ENCODE results near the gene INS.
A peak's percentile ranks its signal among the peaks of the same experiment; 100 is the strongest.

Gene INS

GRCh38 chr11:2164081-2164480, 3.1 kb upstream of the INS start:
- DNase-seq: no peak

- no peak for DNase-seq
These were observed 2.5 kb upstream of the INS start for GRCh38 chr11:2163428-2163978.

- DNase-seq: no peak
These were observed 1.2 kb downstream of the INS start for GRCh38 chr11:2159536-2160413.

- DNase-seq: no peak
These were observed 2.0 kb downstream of the INS start for GRCh38 chr11:2158966-2159365.

GRCh38 chr11:2158296-2158737, 2.7 kb downstream of the INS start:
- DNase-seq: no peak

GRCh38 chr11:2157294-2158040, 3.5 kb downstream of the INS start:
- no peak for DNase-seq

- peak; percentile 58 for DNase-seq
These were observed 4.4 kb downstream of the INS start for GRCh38 chr11:2156416-2157182.

- no peak for DNase-seq
These were observed 5.5 kb downstream of the INS start for GRCh38 chr11:2155511-2155910.

GRCh38 chr11:2154889-2155288, 6.1 kb downstream of the INS start:
- no peak for DNase-seq

- no peak for DNase-seq
These were observed 6.8 kb downstream of the INS start for GRCh38 chr11:2154195-2154585.

GRCh38 chr11:2153581-2154194, 7.3 kb downstream of the INS start:
- DNase-seq: no peak

- DNase-seq: peak; percentile 79
These were observed 9.3 kb downstream of the INS start for GRCh38 chr11:2151500-2152257.

- no peak for DNase-seq
These were observed 10.9 kb downstream of the INS start for GRCh38 chr11:2149864-2150847.

- DNase-seq: no peak
These were observed 11.5 kb downstream of the INS start for GRCh38 chr11:2149460-2149859.

GRCh38 chr11:2148595-2148994, 12.4 kb downstream of the INS start:
- DNase-seq: no peak

GRCh38 chr11:2147391-2147790, 13.6 kb downstream of the INS start:
- DNase-seq: no peak

GRCh38 chr11:2146051-2146450, 15.0 kb downstream of the INS start:
- no peak for DNase-seq

GRCh38 chr11:2144544-2145248, 16.3 kb downstream of the INS start:
- no peak for DNase-seq

- no peak for DNase-seq
These were observed 17.0 kb downstream of the INS start for GRCh38 chr11:2143799-2144543.
